ENCODE measurements around the gene EPN3. TPM values are rescaled to one million over a fixed set of nuclear protein-coding genes. Genes with fewer than 3 reads are reported as not detected.

EPN3 gene
- total RNA-seq, 1 donor from 2014 or later = not detected

DNA sequence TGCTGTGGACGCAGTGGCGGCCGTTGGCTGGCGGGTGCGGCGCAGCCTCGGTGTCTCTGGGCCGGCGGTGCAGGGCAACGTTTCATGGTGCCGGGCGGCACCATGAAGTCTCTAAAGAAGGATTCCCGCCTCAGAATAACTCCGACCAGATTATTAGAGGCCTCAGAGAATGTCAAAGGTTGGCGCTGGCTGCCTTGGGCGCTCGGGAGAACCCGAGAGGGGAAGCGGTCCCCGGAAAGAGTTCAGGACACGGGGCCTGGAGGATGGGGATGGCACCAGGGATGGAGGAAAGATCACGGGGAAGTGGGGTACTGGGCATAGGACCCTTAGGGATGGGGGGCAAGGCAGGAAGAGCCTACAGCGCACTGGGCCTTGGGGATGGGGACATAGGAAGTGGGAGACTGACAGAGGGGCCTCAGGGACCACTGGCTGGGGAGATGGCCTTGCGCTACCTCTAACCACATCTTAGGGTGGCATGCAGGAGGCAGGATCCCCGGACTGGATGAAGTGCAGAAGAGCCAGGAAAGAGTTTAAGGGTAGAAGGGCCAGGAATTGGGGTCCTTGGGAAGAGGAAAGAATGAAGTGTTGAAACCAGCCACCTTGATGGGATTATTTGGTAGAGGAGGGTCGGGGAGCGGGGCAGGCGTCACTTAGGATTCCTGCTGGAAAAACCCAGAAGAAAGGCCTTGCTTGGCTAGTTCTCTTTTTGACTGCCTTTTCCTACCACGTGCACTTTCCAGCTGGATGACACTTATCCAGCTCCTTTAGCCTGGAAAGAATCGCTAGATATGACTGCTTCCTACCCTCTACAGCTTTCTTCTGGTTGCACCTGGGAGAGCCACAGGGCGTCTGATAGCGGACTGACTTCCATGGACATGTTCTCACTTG lies 23.7 kb upstream of the EPN3 start:
- no peak for DNase-seq (ENCODE audit: low read depth in 2 of 2)

GRCh38 chr17:50511058-50511457 lies 21.5 kb upstream of the EPN3 start:
- peak in 1 of 2 donors; percentile 56 for DNase-seq (ENCODE audit: low read depth in 2 of 2)

- no peak for DNase-seq (ENCODE audit: low read depth in 2 of 2)
Measured at GRCh38 chr17:50513495-50513894, 19.0 kb upstream of the EPN3 start.

GRCh38 chr17:50514388-50514787 lies 18.1 kb upstream of the EPN3 start:
- DNase-seq (ENCODE audit: low read depth in 2 of 2) = no peak

DNA sequence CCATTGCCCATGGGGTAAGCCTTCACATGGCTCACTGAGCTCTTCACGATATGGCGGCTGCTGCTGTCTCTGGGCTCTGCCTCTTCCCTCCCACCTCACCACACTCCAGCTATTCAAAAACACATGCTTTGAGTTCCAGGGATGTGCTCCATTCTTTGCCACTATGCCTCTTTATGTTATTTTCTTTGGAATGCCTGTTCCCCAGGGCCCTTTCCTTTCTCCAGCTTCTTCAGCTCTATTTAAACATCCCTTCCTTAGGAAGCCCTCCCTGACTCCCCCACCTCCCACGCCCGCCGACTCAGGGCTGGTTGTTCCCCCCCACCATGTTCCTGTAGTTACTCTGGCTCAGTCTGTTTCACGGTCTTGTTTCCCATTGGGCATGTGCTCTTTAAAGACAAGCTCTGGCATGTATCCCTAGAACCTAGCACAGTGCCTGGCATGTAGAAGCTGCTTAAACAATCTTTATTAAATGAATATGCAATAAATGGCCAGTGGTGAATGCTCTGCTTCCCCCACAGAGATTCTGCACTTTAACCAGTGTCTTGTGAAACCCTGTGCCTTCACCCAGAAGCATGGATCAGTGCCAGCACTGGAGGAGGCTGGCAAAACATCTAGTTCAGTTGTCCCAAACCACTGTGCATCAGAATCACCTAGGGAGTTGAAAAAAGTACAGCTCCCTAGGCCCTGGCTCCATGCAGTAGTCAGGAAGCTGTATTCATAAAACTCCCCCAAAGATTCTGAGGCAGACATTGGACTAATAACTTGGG lies 17.4 kb upstream of the EPN3 start:
- no peak for DNase-seq (ENCODE audit: low read depth in 2 of 2)

DNA sequence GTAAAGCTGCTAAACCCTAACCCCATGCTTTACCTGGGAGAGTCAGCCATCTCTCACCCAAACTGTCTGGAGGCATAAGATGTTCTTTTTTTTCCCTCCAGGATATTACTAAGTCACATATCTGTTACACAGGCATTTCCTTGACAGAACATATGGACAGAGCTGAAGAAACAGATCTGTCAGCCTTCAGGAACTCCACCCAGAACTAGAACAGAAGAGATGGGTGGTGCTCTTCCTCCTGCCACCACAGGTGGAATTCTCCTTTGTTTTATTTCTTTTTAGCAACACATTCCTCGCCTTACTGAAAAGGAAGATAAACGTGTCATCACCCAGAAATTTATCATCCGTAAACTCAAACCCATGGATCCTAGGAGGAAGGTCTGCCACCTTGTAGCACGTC lies 15.5 kb upstream of the EPN3 start:
- DNase-seq (ENCODE audit: low read depth in 2 of 2) = peak in 1 of 2 donors; percentile 47

GRCh38 chr17:50517504-50518383 lies 14.8 kb upstream of the EPN3 start:
- DNase-seq (ENCODE audit: low read depth in 2 of 2) = no peak

DNA sequence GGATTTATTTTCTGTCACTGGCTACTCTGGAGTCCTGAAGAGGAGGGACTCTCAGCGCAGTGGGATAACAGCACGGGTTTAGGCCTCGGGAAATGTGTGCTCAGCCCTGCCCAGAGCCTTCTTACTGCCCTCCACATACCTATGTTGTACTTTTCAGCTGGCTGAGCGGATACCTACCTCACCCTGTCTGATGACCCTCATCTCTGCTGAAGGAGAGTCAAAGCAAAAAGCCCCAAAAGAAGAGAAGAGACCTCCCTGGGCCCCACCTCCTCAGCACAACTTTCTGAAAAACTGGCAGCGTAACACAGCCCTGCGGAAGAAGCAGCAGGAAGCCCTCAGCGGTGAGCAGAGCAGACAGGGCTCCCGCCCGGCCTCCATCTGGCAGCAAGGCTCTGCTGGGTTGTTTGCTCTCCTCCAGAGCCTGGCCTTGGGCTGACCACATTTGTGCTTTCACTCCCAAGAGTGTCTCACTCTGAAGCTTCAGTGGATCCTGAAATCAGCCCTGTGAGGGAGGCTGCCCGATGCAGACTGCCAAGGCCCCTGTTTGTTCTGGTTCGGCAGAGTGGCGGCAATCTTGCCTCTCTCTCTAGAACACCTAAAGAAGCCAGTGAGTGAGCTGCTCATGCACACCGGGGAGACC lies 14.0 kb upstream of the EPN3 start:
- peak in 1 of 2 donors; percentile 41 for DNase-seq (ENCODE audit: low read depth in 2 of 2)

GRCh38 chr17:50519141-50519834 lies 13.2 kb upstream of the EPN3 start:
- DNase-seq (ENCODE audit: low read depth in 2 of 2) = peak in 1 of 2 donors; percentile 82

GRCh38 chr17:50520483-50520882 lies 12.1 kb upstream of the EPN3 start:
- no peak for DNase-seq (ENCODE audit: low read depth in 2 of 2)

GRCh38 chr17:50521514-50521913 lies 11.0 kb upstream of the EPN3 start:
- no peak for DNase-seq (ENCODE audit: low read depth in 2 of 2)

GRCh38 chr17:50522766-50523165 lies 9.8 kb upstream of the EPN3 start:
- no peak for DNase-seq (ENCODE audit: low read depth in 2 of 2)

GRCh38 chr17:50523208-50523607 lies 9.3 kb upstream of the EPN3 start:
- DNase-seq (ENCODE audit: low read depth in 2 of 2) = no peak

- DNase-seq (ENCODE audit: low read depth in 2 of 2) = no peak
Measured at GRCh38 chr17:50524838-50525237, 7.7 kb upstream of the EPN3 start.

GRCh38 chr17:50527155-50527762 lies 5.3 kb upstream of the EPN3 start:
- DNase-seq (ENCODE audit: low read depth in 2 of 2) = no peak

DNA sequence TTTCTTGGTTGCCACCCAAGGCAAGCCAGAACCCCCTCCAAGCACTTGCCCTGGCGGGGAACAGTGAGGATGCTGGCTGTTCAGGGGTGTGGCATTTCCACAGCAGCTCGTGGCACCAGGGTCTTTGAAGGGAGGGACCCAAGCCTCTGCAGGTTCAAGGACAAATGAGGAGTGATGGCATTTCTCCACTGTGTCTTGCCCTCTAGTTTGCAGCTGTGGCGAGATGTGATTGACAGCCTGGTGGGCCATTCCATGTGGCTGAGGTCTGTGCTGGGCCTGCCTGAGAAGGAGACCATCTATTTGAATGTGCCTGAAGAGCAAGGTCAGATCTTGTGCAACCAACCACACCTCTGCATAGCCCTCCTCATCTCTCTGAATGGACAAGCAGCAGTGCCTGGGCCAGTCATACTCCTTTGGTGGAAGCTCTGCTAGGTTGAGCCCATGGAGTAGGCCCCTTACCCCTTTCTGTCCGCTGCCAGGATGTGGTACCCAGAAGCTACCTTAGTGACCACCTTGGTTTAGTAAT lies 4.5 kb upstream of the EPN3 start:
- DNase-seq (ENCODE audit: low read depth in 2 of 2) = no peak

- DNase-seq (ENCODE audit: low read depth in 2 of 2) = no peak
Measured at GRCh38 chr17:50529849-50530248, 2.7 kb upstream of the EPN3 start.

DNA sequence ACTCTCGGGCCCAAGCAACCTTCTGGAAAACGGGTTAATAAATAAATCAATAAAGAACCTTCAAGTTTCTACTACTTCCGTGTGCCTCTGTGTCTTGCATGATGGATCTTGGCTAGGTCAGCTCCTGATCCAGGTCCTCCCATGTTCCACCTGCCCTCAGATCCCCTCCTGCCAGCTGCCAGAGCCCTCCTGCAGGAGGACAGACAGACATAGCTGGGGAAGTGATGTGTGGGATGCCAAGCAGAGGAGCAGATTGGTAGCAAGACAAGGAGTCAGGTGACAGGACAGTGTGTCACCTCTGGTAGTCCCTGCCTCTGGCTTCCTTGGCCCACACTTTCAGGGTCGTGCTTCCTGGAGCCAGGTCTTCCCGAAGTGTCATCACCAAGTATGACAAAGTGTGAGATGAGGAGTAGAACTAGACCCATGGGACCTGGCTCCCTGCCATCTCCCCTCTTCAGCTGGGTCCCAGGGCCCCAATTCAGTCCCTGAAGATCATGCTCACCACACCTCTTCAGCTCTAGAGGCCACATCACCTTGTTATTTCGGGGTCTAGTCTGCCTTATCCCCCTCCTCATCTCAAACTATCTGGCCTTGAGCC lies 1.0 kb upstream of the EPN3 start:
- no peak for DNase-seq (ENCODE audit: low read depth in 2 of 2)

GRCh38 chr17:50533185-50533584 lies 650 bp downstream of the EPN3 start:
- DNase-seq (ENCODE audit: low read depth in 2 of 2) = no peak

Data from lung microvascular endothelial cell (primary cell).